ENCODE results near the gene DDA1.
A peak's percentile ranks its signal among the peaks of the same experiment; 100 is the strongest.
"Not testable (repeated sequence)": the region's sequence is repeated elsewhere in the genome, so short reads cannot be mapped to it uniquely, and the experiment has no call there.

DDA1 gene

GRCh38 chr19:17309198-17309964, at the start of gene DDA1:
DDA1 (plus strand) TSS chr19:17309563; CDS start chr19:17309655, 92 bp downstream.
- peak; percentile 100 for DNase-seq

DNA sequence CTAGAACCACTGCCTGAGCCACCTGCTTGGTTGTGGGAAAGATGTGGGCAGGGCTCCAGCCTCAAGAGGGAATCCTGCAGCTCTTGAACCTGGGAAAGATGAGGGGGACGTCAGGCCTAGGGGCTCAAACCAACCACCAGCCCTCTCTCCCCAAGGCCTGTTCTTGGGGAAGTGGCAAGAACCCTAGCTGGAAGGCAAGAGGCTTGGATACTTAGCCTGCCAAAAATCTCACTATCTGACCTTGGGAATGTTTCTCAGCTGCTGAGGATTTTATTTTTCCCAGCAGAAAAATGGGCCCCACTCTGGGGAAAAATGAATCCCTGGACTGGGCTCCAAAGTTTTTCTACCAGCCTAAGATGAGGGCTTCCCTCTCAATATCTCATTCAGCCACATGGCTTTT, 49.4 kb upstream of the DDA1 start:
- DNase-seq, result no peak

DNA sequence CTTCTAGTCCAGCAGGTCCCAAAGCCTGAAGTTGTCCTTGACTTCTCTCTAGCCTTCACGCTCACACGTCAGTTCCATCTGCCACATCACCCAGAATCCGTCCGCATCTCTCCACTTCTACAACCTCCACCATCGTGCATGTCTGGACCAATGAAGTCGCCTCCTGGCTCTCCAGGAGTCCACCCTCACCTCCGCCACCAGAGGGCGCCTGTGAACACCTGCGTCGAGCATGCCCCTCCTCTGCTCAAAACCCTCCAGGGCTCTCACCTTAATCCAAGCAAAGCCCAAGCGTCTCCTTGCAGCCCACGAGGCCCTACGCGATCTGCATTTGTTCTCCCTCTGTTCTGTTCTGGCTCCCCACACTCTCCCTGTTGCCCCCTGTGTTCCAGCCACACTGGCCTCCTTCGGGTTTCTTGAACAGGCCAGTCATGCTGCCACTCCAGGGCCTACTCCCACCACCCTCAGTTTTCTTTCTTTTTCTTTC, 48.5 kb upstream of the DDA1 start:
- DNase-seq, result peak; percentile 93

GRCh38 chr19:17262557-17262956, 46.8 kb upstream of the DDA1 start:
- no peak for DNase-seq

DNA sequence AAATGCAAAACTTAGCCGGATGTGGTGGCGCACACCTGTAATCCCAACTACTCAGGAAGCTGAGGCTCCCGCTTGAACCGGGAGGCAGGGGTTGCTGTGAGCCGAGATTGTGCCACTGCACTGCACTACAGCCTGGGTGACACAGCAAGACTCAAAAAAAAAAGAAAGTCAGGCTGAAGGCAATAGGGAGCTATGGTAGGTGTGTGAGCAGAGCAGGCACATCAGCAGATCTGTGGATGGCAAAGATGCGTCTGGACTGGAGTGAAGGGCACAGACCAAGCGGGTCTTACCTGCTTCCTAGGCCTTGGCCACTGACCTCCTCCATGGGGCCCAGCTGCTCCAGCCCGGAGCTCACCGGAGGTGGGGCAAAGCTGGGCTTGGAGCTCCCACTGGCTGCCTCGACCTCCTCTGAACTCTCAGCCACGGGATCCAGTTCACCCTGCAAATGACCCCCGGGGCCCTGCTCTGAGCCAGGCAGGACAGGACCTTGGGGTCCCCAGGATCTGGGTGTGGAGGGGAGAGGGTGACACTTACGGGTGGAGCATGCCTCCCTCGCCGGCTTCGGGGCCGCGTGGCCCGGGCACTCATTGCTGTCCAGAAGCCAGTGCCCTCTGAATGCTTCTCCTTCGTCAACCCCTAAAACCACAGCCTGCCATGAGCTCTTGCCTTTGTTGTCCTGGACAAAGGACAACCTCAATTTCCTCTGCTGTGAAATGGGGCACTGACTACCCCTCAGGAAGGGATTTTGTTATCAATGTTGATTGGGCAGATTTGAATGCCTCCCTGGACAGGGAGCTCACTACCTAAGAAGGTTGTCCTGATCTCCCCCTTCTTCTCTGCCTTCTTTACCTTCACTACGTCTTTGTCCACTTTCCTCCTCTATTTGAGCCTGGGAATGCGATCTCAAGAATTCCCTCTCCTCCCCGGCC, 45.4 kb upstream of the DDA1 start:
- DNase-seq, result no peak

DNA sequence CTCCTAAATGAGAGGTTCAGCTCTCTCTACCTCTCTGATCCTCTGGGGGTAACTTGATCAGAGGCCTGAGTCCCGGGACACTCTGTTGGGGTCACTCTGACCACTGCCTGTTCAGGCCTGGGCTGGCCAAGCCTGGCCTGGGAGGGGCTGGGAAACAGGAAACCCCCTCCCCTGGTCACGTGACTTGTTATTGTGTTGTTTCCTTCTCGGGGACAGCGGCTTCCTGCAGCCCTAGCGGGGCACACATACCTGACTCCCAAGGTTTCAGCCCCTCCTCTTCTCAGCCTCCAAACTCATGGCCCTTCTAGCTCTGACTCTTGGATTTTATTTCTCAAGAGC, 44.8 kb upstream of the DDA1 start, which contains the start of gene USHBP1:
Gene USHBP1 (minus strand): TSS at position 105 of the 339 bp plus-strand sequence. CDS start 446 bp downstream, outside the sequence.
- DNase-seq, result no peak

GRCh38 chr19:17266026-17266425, 43.3 kb upstream of the DDA1 start:
- DNase-seq, result peak; percentile 77

DNA sequence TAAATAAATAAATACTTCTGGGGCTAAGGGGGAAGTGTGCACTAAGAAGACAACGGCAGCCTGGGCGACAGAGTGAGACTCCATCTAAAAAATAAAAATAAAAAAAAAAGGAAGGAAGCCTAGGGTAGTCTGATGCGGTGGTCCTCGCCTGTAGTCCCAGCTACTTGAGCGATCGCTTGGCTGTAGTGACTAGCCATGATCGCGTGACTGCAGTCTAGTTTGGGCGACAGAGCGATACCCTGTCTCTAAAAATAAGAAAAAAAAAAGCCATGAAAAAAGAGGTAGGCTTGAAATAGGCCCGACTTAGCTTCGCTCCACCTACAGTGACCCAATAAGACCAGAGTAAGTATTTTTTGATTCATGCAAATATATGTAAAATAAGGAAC, 42.8 kb upstream of the DDA1 start:
- DNase-seq, result no peak

DNA sequence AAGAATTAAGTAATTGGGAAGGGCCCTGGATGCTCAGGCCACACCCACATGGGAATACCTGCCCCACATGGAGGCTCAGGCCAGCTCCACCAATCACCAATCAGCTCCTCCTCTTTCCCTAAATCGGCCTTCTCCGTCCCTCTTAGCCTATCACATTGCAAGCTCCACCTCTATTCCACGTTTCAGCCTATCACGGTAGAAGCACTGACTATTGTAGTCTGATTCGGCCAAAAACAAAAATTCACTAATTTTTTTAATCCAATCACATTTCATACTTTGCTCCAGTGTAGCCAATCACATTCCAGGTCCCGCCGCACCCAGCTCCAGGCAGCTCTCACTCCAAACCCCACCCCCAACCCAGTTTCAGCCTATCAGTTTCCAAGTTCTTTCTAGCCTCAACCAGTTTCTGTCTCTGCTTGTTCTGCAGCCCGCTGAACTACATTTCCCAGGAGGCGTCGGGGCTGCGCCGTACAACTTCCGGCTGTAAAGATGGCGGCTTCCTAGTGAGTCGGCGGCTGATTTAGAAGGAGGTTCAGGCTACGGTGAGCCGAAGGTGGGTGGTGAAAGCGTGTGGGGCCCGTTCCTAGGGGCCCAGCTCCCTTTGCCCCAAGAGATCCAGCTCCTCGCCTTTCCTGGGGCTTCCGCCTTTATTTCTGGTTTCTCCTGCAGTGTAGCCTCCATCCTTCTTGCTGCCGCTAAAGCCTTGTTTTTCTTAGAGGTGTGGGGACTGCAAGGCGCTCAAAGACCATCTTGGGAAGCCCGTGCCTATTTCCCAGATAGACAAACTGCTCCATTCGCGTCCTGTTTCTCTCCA, 42.2 kb upstream of the DDA1 start, which contains the start of gene BABAM1:
Gene BABAM1 (plus strand): TSS at position 469 of the 814 bp plus-strand sequence. CDS start 1,364 bp downstream, outside the sequence.
- DNase-seq, result peak; percentile 99

- DNase-seq, result no peak
Observed at GRCh38 chr19:17268754-17269153, 40.6 kb upstream of the DDA1 start.

DNA sequence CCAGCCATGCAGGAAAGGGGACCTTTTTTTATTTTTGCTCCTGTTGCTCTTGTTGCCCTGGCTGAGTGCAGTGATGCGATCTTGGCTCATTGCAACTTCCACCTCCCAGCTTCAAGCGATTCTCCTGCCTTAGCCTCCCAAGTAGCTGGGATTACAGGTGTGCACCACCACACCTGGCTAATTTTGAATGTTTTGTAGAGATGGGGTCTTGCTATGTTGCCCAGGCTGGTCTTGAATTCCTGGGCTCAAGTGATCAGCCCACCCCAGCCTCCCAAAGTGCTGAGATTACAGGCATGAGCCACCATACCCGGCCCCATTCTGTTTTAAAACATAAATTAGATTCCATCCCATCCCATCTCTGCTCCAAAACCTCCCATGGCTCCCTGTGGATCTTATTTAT, 34.5 kb upstream of the DDA1 start:
- not testable (repeated sequence) for DNase-seq

GRCh38 chr19:17275441-17276175, 33.8 kb upstream of the DDA1 start:
- no peak for DNase-seq

DNA sequence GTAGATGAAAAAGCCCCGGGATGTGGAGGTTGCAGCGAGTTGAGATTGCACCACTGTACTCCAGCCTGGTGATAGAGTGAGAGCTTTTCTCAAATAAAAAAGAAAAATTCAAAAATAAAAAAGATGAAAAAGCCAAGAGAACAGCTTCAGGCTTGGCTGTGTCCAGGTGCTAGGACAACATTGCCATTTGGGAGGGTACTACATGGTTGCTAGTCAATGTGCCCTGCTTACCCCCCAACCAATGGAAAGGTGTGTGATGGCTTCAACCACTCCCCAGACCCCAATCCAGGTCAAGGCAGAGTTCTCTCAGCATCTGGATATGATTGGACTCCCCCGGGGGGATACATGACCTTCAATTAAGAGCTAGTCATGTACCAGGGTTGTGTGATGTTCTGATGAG, 29.9 kb upstream of the DDA1 start:
- no peak for DNase-seq

GRCh38 chr19:17281391-17282304, 27.7 kb upstream of the DDA1 start, which contains the start of gene ANKLE1:
ANKLE1 (plus strand) TSS chr19:17281901; CDS start chr19:17281921, 20 bp downstream.
- DNase-seq, result peak; percentile 69

DNA sequence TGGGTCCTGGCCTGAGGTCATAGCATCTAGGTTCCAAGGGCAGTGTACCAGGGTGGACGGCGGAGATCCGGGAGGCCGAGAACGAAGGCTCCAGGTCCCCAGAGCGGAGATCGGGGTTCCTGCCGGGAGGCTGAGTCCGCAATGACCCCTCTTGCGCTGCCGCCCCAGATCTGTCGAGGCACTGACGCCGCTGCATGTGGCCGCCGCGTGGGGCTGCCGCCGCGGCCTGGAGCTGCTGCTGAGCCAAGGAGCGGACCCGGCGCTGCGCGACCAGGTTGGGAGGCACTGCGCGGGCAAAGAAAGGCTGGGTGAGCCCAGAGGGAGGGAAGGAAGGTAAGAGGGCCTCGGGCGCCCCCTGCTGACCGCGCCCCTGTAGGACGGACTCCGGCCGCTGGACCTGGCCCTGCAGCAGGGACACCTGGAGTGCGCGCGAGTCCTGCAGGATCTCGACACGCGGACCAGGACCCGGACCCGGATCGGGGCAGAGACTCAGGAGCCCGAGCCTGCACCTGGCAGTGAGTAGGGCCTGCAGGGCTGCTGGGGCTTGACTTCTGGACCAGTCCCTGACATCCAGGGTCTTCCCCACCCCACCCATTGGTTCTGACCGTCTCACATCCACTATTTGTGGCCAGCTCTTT, 26.8 kb upstream of the DDA1 start:
- DNase-seq, result peak; percentile 96

- peak; percentile 45 for DNase-seq
Observed at GRCh38 chr19:17283504-17283996, 25.8 kb upstream of the DDA1 start.

- DNase-seq, result peak; percentile 42
Observed at GRCh38 chr19:17285415-17286135, 23.8 kb upstream of the DDA1 start.

- peak; percentile 43 for DNase-seq
Observed at GRCh38 chr19:17286263-17286662, 23.1 kb upstream of the DDA1 start.

DNA sequence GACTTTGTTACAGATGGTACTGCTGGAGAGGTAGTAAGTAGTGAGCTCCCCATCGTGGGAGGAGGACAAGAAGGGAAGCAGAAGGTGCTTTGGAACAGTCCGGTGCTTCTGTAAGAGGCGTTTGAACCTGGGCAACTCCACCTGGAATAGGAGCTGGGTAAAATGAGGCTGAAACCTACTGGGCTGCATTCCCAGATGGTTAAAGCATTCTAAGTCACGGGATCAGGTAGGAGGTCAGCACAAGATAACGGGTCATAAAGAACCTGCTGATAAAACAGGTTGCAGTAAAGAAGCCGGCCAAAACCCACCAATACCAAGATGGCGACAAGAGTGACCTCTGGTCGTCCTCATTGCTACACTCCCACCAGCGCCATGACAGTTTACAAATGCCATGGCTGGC, 22.6 kb upstream of the DDA1 start:
- peak; percentile 40 for DNase-seq
